ENCODE measurements around the gene MYOM1.
"Not testable (repeated sequence)": the region's sequence is repeated elsewhere in the genome, so short reads cannot be mapped to it uniquely, and the experiment has no call there.

Gene MYOM1

GRCh38 chr18:3027370-3027891 lies 192.3 kb downstream of the MYOM1 start:
- ATAC-seq, result no peak
- no peak for DNase-seq

GRCh38 chr18:3025544-3025943 lies 194.2 kb downstream of the MYOM1 start:
- ATAC-seq (no peak), DNase-seq (no peak)

GRCh38 chr18:3023603-3024002 lies 196.2 kb downstream of the MYOM1 start:
- not testable (repeated sequence) for DNase-seq, ATAC-seq
